ENCODE measurements around the gene KCNA4. TPM values are rescaled to one million over a fixed set of nuclear protein-coding genes. Genes with fewer than 3 reads are reported as not detected.

KCNA4 gene
- total and polyA plus RNA-seq, 2 donors (not counting 3 experiments of a cell fraction or from before 2014, with no cell fraction given) = not detected

- Histone ChIP-seq H3K9me1 (replicated peaks; ENCODE audit: control insufficient read depth, extremely low read depth, insufficient read depth, low read length) (no peaks in the 10 kb centered on the region), H3K4me2 (ENCODE audit: insufficient read depth, low read length) (no peak overlapping the region), H2AFZ (ENCODE audit: low read depth, low read length) (no peak overlapping the region), H4K20me1 (replicated peaks; ENCODE audit: control insufficient read depth, extremely low read depth, insufficient read depth, low read length) (no peaks in the 10 kb centered on the region), H3K9ac (replicated peaks; ENCODE audit: extremely low read depth, insufficient read depth, low read length) (no peak overlapping the region), H3K9me3 (replicated peaks; ENCODE audit: control insufficient read depth, insufficient read depth, low read length) (no peaks in the 10 kb centered on the region), H3K4me1 (ENCODE audit: control insufficient read depth, extremely low read depth, insufficient read depth, low read length) (no peaks in the 10 kb centered on the region), H3K36me3 (ENCODE audit: control insufficient read depth in 2 of 2, extremely low read depth in 1 of 2, insufficient read depth in 2 of 2, low read length in 2 of 2) (no peaks in the 10 kb centered on the region), H3K27ac (ENCODE audit: insufficient read depth, low read depth, low read length) (no peak overlapping the region), H3K79me2 (ENCODE audit: control insufficient read depth, insufficient read depth, low read length) (no peaks in the 10 kb centered on the region), H3K4me3 (replicated peaks in 1 of 3; ENCODE audit: insufficient read depth in 1 of 3, low read depth in 1 of 3, low read length in 3 of 3) (no peak overlapping the region), H3K27me3 (ENCODE audit: control insufficient read depth in 2 of 2, insufficient read depth in 2 of 2, low read length in 2 of 2) (no peaks in the 10 kb centered on the region)
- intact Hi-C loops (cut with micrococcal nuclease) = no loop called here
- BruUV-seq (replicated peaks) = no TSS peak
- ChIA-PET POLR2A (no interaction called here), CTCF (interaction anchor here (0.7 kb wide), 1 partner anchor 146 kb away, joined by 3 read pairs; no protein-coding TSS in a partner anchor)
- dilution Hi-C loops (cut with MboI; ENCODE audit: extremely low pct_ligation_motif_present, low sequenced_read_pairs) = no loop called here
- FAIRE-seq (no peak), DNase-seq (ENCODE audit: low read depth, low spot score) (no peak)
- no peak for TF ChIP-seq POLR2A (IDR thresholded peaks at IDR 0.05; ENCODE audit: low read depth, low read length)
- TF ChIP-seq JUN (IDR thresholded peaks at IDR 0.05; ENCODE audit: borderline replicate concordance, insufficient read depth, insufficient read length, low read depth) = no peak
- no peak for TF ChIP-seq MAX (IDR thresholded peaks at IDR 0.05; ENCODE audit: insufficient read depth, insufficient read length)
- TF ChIP-seq MYC (IDR thresholded peaks at IDR 0.05; ENCODE audit: low read depth, low read length) = no peak
- TF ChIP-seq CTCF (IDR thresholded peaks at IDR 0.05; ENCODE audit: extremely low read depth in 1 of 2, insufficient read depth in 1 of 2, low read depth in 1 of 2, low read length in 2 of 2) = no peak
- no peak for TF ChIP-seq EZH2 (IDR thresholded peaks at IDR 0.05; ENCODE audit: borderline replicate concordance, low read depth, low read length, severe bottlenecking)
- no peak for TF ChIP-seq POLR2AphosphoS5 (IDR thresholded peaks at IDR 0.05; ENCODE audit: insufficient read depth, low read depth, low read length)
- TF ChIP-seq FOS (IDR thresholded peaks at IDR 0.05; ENCODE audit: borderline replicate concordance, insufficient read depth, low read length) = no peak
- no peak for TF ChIP-seq GATA2 (IDR thresholded peaks at IDR 0.05; ENCODE audit: insufficient read depth, insufficient read length, low read depth, low read length)
These were observed 7.8 kb downstream of the KCNA4 start for GRCh38 chr11:30009060-30009459.

All from endothelial cell of umbilical vein (primary cell).